Stomach (tissue), 9 donors: Measurements from ENCODE around the gene KBTBD4. TPM values are rescaled to one million over a fixed set of nuclear protein-coding genes. Genes with fewer than 3 reads are reported as not detected.
"Not testable (repeated sequence)": the region's sequence is repeated elsewhere in the genome, so short reads cannot be mapped to it uniquely, and the experiment has no call there.

Source experiments
- DNase-seq, 2 donors: peaks; one replicate each; pipeline versions ENCODE4 v3.0.0 to v3.0.0-alpha.2; 2013 to 2019
- H3K27ac ChIP-seq, 5 donors: fragments of 200-600 bp in 4 of 5; sonication (generic) in 4 of 5; one replicate each; pipeline ENCODE4 v1.5.1; 2013 to 2019; ENCODE audit warnings: mild to moderate bottlenecking in 1 of 5, moderate library complexity in 1 of 5
- H3K27me3 ChIP-seq, 3 donors: fragments of 200-600 bp; sonication (generic); one replicate each; pipeline ENCODE4 v1.5.1; 2017 to 2019; ENCODE audit warnings: mixed run types in 1 of 3
- H3K36me3 ChIP-seq, 4 donors: fragments of 200-600 bp; sonication (generic); 1 replicate in 3 of 4; 2 replicates in 1 of 4; pipeline ENCODE4 v1.5.1; 2016 to 2019
- H3K4me1 ChIP-seq, 4 donors: fragments of 200-600 bp; sonication (generic); one replicate each; pipeline ENCODE4 v1.5.1; 2016 to 2019
- H3K4me3 ChIP-seq, 4 donors: fragments of 200-600 bp; sonication (generic) in 3 of 4; one replicate each; pipeline ENCODE4 v1.5.1; 2016 to 2019; ENCODE audit warnings: mild to moderate bottlenecking in 1 of 4
- H3K9me3 ChIP-seq, 4 donors: fragments of 200-600 bp; sonication (generic); one replicate each; pipeline ENCODE4 v1.5.1; 2016 to 2019
- EP300 ChIP-seq: sonication (generic); formaldehyde crosslinking; IDR thresholded peaks from one replicate; pipeline ENCODE4 v1.6.1; 2017; ENCODE audit warnings: antibody characterized with exemption
- POLR2A ChIP-seq, 4 donors: fragments of 450-650 bp; IDR thresholded peaks; one replicate each; pipeline ENCODE4 v1.6.1; 2016; ENCODE audit warnings: antibody characterized with exemption in 4 of 4, control low read depth in 2 of 4, mild to moderate bottlenecking in 1 of 4, moderate library complexity in 1 of 4
- POLR2AphosphoS5 ChIP-seq, 3 donors: sonication (generic); formaldehyde crosslinking; IDR thresholded peaks; one replicate each; pipeline ENCODE4 v1.6.1; 2016; ENCODE audit warnings: antibody characterized with exemption in 3 of 3
- WGBS, 5 donors: extraction: QIAGEN DNeasy Blood & Tissue Kit in 3 of 5; methylation state at CpG; one replicate each; pipeline versions ENCODE4 v1.1.5 to v1.1.7; 2013 to 2018; 5-methylcytosine and 5-hydroxymethylcytosine counted together
- intact Hi-C: fragments of 100-400 bp; cut with DNase I; formaldehyde crosslinking; loops from one replicate; pipeline ENCODE4 v1.15.1; 2023; ENCODE audit warnings: low total_unique reads
- polyA plus RNA-seq, 3 donors: library from polyadenylated mRNA; stranded (reverse); fragments of 200-250 nt; gene quantifications; one replicate each; pipeline ENCODE4 v1.2.3, GENCODE V29; 2013
- total RNA-seq, 5 donors: library from RNA; depleted of rRNA; stranded (reverse); fragments of >200 nt; gene quantifications; one replicate each; pipeline versions ENCODE4 v1.1.0 to v1.2.3, GENCODE V29; 2014 to 2016
- TF ChIP-seq, protein P1 (sequence below), 7 experiments: fragments of 450-650 bp in 4 of 7; fragments of 200-600 bp in 3 of 7; sonication (generic) in 3 of 7; IDR thresholded peaks; one replicate each; pipeline ENCODE4 v1.5.1; 2016 to 2019; ENCODE audit warnings: antibody characterized with exemption in 7 of 7, control low read depth in 2 of 7, mild to moderate bottlenecking in 1 of 7
- donor health status: healthy with polysubstance abuse.
- donor health status: Bipolar disorder and iron deficiency.
- donor health status: healthy.

KBTBD4 gene
- total and polyA plus RNA-seq, 8 donors: 2.7 to 19.8 (median 11.5) TPM

DNA sequence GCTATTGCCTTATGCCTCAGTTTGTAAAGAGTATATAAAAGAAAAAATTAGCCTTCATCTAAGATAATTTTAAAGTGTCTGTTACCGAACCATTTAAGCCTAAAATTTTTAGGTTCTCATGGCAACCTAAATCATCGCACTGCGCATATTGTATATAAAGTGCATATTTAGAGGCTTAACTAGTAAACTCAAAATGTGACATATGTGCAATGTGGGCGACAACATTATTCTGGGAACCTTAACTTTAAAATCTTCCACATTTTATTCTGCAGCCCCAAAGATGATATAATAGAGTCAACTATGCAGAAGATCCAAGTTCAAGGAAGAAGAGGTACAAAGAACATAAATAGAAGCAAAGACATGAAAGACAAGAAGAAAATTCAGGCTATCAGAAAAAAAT is 48.8 kb downstream of the KBTBD4 start:
- intact Hi-C loops: no loop called here
- Histone ChIP-seq H3K27ac (peak overlapping the region in 1 of 5 donors; percentile 54), H3K27me3 (no peaks in the 10 kb centered on the region), H3K9me3 (no peaks in the 10 kb centered on the region), H3K4me3 (no peak overlapping the region), H3K36me3 (peaks cover 0 to 4% (median 0%) of the 10 kb centered on the region in 4 donors), H3K4me1 (peaks cover 31 to 98% (median 74%) of the 10 kb centered on the region in 4 donors)
- no peak for DNase-seq
- TF ChIP-seq EP300: no peak
- TF ChIP-seq, protein P1, sequence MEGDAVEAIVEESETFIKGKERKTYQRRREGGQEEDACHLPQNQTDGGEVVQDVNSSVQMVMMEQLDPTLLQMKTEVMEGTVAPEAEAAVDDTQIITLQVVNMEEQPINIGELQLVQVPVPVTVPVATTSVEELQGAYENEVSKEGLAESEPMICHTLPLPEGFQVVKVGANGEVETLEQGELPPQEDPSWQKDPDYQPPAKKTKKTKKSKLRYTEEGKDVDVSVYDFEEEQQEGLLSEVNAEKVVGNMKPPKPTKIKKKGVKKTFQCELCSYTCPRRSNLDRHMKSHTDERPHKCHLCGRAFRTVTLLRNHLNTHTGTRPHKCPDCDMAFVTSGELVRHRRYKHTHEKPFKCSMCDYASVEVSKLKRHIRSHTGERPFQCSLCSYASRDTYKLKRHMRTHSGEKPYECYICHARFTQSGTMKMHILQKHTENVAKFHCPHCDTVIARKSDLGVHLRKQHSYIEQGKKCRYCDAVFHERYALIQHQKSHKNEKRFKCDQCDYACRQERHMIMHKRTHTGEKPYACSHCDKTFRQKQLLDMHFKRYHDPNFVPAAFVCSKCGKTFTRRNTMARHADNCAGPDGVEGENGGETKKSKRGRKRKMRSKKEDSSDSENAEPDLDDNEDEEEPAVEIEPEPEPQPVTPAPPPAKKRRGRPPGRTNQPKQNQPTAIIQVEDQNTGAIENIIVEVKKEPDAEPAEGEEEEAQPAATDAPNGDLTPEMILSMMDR (IDR thresholded peaks at IDR 0.05): no peak
- no peak for TF ChIP-seq POLR2AphosphoS5 (IDR thresholded peaks at IDR 0.05)
- no peak for TF ChIP-seq POLR2A (IDR thresholded peaks at IDR 0.05)
- WGBS, 5 donors: 84 to 93% (median 87%) methylated on average over 4 of the region's 4 CpGs

GRCh38 chr11:47527186-47527585 is 51.6 kb downstream of the KBTBD4 start:
- Histone ChIP-seq H3K27me3 (no peaks in the 10 kb centered on the region), H3K4me3 (no peak overlapping the region), H3K27ac (peak overlapping the region in 2 of 5 donors; percentile 0 to 60), H3K36me3 (peaks cover 0 to 4% (median 0%) of the 10 kb centered on the region in 4 donors), H3K9me3 (no peaks in the 10 kb centered on the region), H3K4me1 (peaks cover 34 to 98% (median 76%) of the 10 kb centered on the region in 4 donors)
- no peak for DNase-seq
- 86 to 97% (median 92%) methylated on average over 6 of the region's 6 CpGs for WGBS, 5 donors
- TF ChIP-seq POLR2AphosphoS5 (IDR thresholded peaks at IDR 0.05) (no peak), POLR2A (IDR thresholded peaks at IDR 0.05) (no peak), EP300 (no peak)
- TF ChIP-seq, protein P1 (IDR thresholded peaks at IDR 0.05): no peak
- intact Hi-C loops: no loop called here

DNA sequence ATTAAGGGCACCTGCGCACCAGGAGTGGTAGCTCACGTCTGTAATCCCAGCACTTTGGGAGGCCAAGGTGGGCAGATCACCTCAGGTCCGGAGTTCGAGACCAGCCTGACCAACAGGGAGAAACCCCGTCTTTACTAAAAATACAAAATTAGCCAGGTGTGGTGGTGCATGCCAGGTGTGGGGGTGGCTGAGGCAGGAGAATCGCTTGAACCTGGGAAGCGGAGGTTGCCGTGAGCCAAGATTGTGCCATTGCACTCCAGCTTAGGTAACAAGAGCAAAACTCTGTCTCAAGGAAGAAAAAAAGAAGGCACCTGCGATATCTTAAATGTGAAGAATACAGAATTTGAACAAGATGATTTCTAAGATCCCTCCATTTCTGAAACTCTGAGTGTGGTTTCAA is 52.7 kb downstream of the KBTBD4 start:
- H3K9me3 ChIP-seq, DNase-seq, intact Hi-C loops, H3K27me3 ChIP-seq, H3K4me3 ChIP-seq, H3K36me3 ChIP-seq: not testable (repeated sequence)
- Histone ChIP-seq H3K4me1 (peaks cover 34 to 98% (median 72%) of the 10 kb centered on the region in 4 donors), H3K27ac (peak overlapping the region in 3 of 5 donors; percentile 13 to 80 (median 67))
- WGBS, 5 donors: 89 to 96% (median 89%) methylated on average over 9 of the region's 9 CpGs

- TF ChIP-seq POLR2AphosphoS5 (IDR thresholded peaks at IDR 0.05): peak in 2 of 3 donors; percentile 4 to 58
- no peak for TF ChIP-seq POLR2A (IDR thresholded peaks at IDR 0.05)
- TF ChIP-seq, protein P1 (IDR thresholded peaks at IDR 0.05): no peak
- Histone ChIP-seq H3K27ac (peak overlapping the region; percentile 1 to 81 (median 67)), H3K4me1 (peaks cover 34 to 98% (median 66%) of the 10 kb centered on the region in 4 donors), H3K4me3 (peak overlapping the region; percentile 24 to 32 (median 24)), H3K27me3 (no peaks in the 10 kb centered on the region), H3K36me3 (peaks cover 0 to 6% (median 0%) of the 10 kb centered on the region in 4 donors), H3K9me3 (no peaks in the 10 kb centered on the region)
- WGBS, 5 donors: 18 to 29% (median 21%) methylated on average over 9 of the region's 9 CpGs
- peak; percentile 36 to 68 for DNase-seq
- intact Hi-C loops: no loop called here
These were observed 54.4 kb downstream of the KBTBD4 start for GRCh38 chr11:47524291-47524874.
